Epithelial cell of esophagus (primary cell): ENCODE data around the gene LACTB.
A peak's percentile ranks its signal among the peaks of the same experiment; 100 is the strongest.

Experiments used
- DNase-seq: peaks from one replicate; pipeline ENCODE4 v3.0.0; 2010; ENCODE audit warnings: low read depth
- H3K4me3 ChIP-seq: 2 replicates; pipeline ENCODE4 v1.5.1; 2011; ENCODE audit warnings: mild to moderate bottlenecking, low read length, control low read depth
- TF ChIP-seq, protein P1 (sequence below): IDR thresholded peaks from 2 replicates; pipeline ENCODE4 v1.5.1; 2011; ENCODE audit warnings: low read depth, mild to moderate bottlenecking, low read length, control low read depth, inconsistent platforms; ENCODE audit not compliant: insufficient read depth; ENCODE audit errors: missing control alignments

Gene LACTB

DNA sequence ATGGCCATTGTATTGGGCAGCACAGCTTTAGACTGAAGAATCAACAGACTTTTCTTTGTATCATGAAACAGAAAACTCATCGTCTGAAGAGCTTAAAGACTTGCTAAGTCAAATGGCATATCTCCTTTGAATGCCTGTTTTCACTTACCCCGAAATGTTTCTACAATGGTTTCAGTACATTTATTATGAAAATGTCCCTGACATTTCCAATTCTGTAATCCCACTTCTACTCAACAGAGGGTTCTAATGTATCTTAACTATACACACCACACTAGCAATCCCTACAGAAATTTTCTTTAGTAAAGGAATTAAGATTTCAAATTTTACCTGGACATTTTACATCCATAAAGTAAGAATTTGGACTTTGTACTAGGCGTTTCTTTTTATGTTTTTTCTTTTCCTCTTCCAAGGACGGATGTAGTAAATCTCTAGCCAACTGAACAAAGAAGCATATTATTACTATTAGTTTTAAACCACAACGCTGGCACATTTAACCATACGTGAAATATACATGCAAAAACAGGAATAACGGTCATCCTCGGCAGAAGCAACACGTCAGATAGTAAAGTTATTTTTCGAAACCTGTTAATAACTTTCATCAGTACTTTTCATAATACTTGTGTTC is 34.5 kb downstream of the LACTB start:
- H3K4me3 ChIP-seq: peak overlapping the region; percentile 81
- TF ChIP-seq, protein P1, sequence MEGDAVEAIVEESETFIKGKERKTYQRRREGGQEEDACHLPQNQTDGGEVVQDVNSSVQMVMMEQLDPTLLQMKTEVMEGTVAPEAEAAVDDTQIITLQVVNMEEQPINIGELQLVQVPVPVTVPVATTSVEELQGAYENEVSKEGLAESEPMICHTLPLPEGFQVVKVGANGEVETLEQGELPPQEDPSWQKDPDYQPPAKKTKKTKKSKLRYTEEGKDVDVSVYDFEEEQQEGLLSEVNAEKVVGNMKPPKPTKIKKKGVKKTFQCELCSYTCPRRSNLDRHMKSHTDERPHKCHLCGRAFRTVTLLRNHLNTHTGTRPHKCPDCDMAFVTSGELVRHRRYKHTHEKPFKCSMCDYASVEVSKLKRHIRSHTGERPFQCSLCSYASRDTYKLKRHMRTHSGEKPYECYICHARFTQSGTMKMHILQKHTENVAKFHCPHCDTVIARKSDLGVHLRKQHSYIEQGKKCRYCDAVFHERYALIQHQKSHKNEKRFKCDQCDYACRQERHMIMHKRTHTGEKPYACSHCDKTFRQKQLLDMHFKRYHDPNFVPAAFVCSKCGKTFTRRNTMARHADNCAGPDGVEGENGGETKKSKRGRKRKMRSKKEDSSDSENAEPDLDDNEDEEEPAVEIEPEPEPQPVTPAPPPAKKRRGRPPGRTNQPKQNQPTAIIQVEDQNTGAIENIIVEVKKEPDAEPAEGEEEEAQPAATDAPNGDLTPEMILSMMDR: no peak
- no peak for DNase-seq

DNA sequence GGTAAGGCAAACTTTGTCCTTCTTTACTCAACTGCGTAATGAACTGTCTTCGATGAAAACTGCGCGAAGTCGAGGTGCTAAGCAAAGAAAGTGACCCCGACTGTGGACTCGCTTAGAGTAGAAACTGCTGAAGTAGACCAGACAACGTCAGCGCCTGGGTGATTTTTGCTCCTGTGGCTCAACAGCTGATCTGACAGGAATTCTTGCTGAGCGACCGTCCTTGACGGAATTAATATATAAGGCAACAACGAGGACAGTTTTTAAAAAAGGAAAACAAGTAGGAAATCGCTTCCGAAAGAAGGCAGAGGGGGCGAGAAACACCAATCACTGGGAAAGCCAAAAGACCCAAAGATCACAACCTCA is 35.1 kb downstream of the LACTB start:
- TF ChIP-seq, protein P1: no peak
- DNase-seq: peak; percentile 34
- H3K4me3 ChIP-seq: peak overlapping the region; percentile 81

DNA sequence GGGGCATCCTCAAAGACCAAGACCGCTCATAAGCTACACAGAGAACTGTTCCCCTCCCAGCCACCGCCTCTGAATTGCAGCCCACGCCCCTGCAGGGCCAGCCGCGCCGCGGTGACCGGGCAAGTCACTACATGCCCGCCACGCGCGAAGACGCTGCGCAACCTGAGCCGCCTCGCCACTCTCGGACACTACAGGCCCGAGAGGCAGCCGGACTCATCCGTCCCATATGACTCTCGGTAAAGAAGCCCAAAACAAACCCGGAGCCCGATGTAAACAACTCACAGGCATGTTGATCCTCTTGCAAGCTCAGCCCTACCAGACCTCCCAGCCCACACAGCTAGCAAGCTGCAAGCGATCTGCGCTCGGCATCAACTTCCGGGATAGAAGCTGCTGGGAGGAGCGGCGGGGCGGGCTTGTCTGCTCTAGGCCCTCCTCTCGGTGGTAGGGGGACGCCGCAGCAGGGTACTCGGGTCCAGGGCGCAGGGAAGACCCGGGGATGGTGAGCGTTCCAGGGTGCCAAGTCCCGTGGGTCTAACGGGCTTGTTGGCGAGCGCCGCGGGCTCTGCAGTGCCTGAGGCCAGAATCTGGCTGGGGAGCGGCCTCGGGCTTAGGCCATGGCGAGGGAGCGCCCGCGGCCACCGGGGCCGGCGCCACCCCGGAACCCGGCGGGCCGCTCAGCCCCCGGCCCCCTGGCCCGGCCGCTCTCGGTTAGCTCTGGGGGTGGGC is 35.6 kb downstream of the LACTB start, which contains the start of gene RPS27L:
Gene RPS27L (minus strand): TSS at position 360 of the 726 bp plus-strand sequence. CDS start 72 bp downstream, at position 288.
- peak; percentile 94 for DNase-seq
- peak within 1 kb of the TSS; percentile 81 for H3K4me3 ChIP-seq

DNA sequence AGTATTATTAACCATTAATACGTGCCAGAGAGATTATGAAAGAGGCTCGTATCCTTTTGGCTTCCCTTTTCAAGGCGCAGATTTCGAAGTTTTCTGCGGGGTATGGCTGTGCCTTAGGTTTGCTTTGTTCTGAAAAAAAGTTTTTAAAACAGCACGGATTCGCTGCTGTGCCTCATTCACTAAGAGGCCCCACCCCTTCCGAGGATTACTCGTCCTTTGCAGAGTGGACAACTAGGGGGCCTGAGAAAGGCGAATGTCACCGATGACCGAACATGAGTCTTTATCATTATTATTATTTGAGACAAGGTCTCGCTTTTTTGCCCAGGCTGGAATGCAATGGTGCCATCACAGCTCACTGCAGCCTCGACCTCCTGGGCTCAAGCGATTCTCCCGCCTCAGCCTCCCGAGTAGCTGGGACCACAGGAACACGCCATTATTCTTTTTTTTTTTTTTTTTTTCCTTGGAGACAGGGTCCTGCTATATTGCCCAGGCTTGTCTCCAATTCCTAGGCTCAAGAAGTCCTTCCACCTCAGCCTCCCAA is 36.3 kb downstream of the LACTB start:
- TF ChIP-seq, protein P1: no peak
- DNase-seq: peak; percentile 52
- peak overlapping the region; percentile 81 for H3K4me3 ChIP-seq

More for the DNA sequence above, 35.6 kb downstream of the LACTB start, which contains the start of gene RPS27L:
- TF ChIP-seq, protein P1: no peak

DNA sequence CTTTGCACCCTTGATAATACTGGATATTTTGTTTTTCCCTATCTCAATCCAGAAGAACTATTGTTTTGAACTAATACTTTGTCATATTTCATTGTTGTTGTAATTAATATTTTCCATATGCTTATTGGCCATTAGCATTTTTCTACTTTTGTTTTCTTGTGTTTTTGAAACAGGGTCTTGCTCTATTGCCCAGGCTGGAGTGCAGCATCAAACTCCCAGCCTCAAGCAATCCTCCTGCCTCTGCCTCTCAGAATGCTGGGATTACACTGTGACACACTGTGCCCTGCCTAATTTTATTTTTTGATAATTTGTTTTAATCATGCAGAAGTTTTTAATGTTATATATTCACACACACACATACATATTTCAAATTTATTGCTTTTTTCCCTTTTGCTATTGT is 39.0 kb downstream of the LACTB start:
- DNase-seq: no peak
- TF ChIP-seq, protein P1: no peak
- H3K4me3 ChIP-seq: no peak overlapping the region

DNA sequence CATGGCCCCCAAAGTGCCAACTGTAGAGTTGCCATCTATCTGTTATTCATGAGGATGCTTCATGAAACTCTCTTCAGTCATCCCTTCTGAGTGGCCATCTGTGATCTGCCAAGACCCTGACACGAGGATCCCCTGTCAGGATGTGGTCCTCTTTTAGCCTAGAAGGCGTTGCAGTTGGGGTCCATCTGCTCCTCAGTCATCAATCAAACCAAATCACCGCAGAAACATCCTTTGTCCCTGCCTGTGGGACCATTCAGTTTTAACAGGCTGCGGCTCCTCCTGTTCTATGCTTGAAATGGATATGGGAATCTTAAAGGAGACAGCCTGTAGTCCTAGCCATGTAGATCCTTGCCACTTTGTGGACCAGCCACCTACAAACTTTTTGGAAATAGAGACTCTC is 41.6 kb downstream of the LACTB start:
- H3K4me3 ChIP-seq: no peak overlapping the region
- no peak for DNase-seq
- TF ChIP-seq, protein P1: no peak
